K562 (cell line): ENCODE results near the gene C10orf95. TPM values are rescaled to one million over a fixed set of nuclear protein-coding genes. Genes with fewer than 3 reads are reported as not detected.

Experiments used
- ATF7 ChIP-seq: fragments of 450-650 bp; IDR thresholded peaks from 2 replicates; pipeline ENCODE4 v1.7.1; 2014; ENCODE audit warnings: mild to moderate bottlenecking, moderate library complexity
- HNRNPLL ChIP-seq: fragments of 200-400 bp; formaldehyde crosslinking; IDR thresholded peaks from 2 replicates; pipeline ENCODE4 v1.6.1; 2017; ENCODE audit warnings: low read length, low read depth, mild to moderate bottlenecking; ENCODE audit not compliant: poor library complexity, severe bottlenecking
- KLF16 ChIP-seq: IDR thresholded peaks from 2 replicates; pipeline ENCODE4 v1.6.1; 2016; ENCODE audit warnings: antibody characterized with exemption
- NBN ChIP-seq: fragments of 450-650 bp; IDR thresholded peaks from 2 replicates; pipeline ENCODE4 v1.6.1; 2016; ENCODE audit warnings: low read depth, mild to moderate bottlenecking
- NONO ChIP-seq, 2 experiments: fragments of 200-400 bp in 1 of 2; fragments of 450-650 bp in 1 of 2; formaldehyde crosslinking in 1 of 2; IDR thresholded peaks; 2 replicates each; pipeline ENCODE4 v1.6.1; 2017; ENCODE audit warnings: low read depth in 2 of 2, mild to moderate bottlenecking in 2 of 2, moderate library complexity in 2 of 2, low read length in 1 of 2
- POLR2A ChIP-seq: fragments of 450-650 bp; conservative IDR thresholded peaks from 2 replicates; pipeline ENCODE4 v1.6.1; 2016
- POLR2AphosphoS2 ChIP-seq: IDR thresholded peaks from 2 replicates; pipeline ENCODE4 v1.6.1; 2012; ENCODE audit warnings: low read length, improper control_type of control experiment
- POLR2AphosphoS5 ChIP-seq: IDR thresholded peaks from 2 replicates; pipeline ENCODE4 v1.6.1; 2011; ENCODE audit warnings: mild to moderate bottlenecking, low read depth, low read length, moderate library complexity; ENCODE audit not compliant: control insufficient read depth, insufficient read depth
- POLR2B ChIP-seq: fragments of 450-650 bp; IDR thresholded peaks from 2 replicates; pipeline ENCODE4 v1.6.1; 2018; ENCODE audit warnings: low read depth; ENCODE audit not compliant: partially characterized antibody
- POLR2G ChIP-seq: fragments of 200-400 bp; formaldehyde crosslinking; IDR thresholded peaks from 2 replicates; pipeline ENCODE4 v1.6.1; 2017; ENCODE audit warnings: low read depth, mild to moderate bottlenecking, antibody characterized with exemption, low read length, moderate library complexity
- POLR2H ChIP-seq: IDR thresholded peaks from 2 replicates; pipeline ENCODE4 v1.6.1; 2016; ENCODE audit warnings: missing genetic modification characterization, low read depth, mild to moderate bottlenecking, control low read depth, missing compliant biosample characterization, moderate library complexity
- RBFOX2 ChIP-seq: fragments of 200-400 bp; formaldehyde crosslinking; IDR thresholded peaks from 2 replicates; pipeline ENCODE4 v1.6.1; 2017; ENCODE audit warnings: low read depth, mild to moderate bottlenecking, low read length, moderate library complexity
- SIN3A ChIP-seq, 2 experiments: fragments of 150-350 bp in 1 of 2; IDR thresholded peaks; 2 replicates each; pipeline ENCODE4 v1.6.1; 2011 to 2016; ENCODE audit warnings: borderline replicate concordance in 2 of 2, low read depth in 2 of 2, low read length in 2 of 2, mild to moderate bottlenecking in 2 of 2, moderate library complexity in 2 of 2; ENCODE audit not compliant: control insufficient read depth in 1 of 2
- ZBTB7A ChIP-seq: IDR thresholded peaks from 2 replicates; pipeline ENCODE4 v1.6.1; 2011; ENCODE audit warnings: low read depth, mild to moderate bottlenecking, low read length, moderate library complexity, borderline replicate concordance; ENCODE audit not compliant: control insufficient read depth
- ZEB2 ChIP-seq: fragments of 450-650 bp; IDR thresholded peaks from 2 replicates; pipeline ENCODE4 v1.6.1; 2016
- ZNF75A ChIP-seq: fragments of 450-650 bp; formaldehyde crosslinking; IDR thresholded peaks from 2 replicates; pipeline ENCODE4 v1.4.0; 2020; ENCODE audit warnings: mild to moderate bottlenecking
- polyA plus RNA-seq, 8 experiments: library from polyadenylated mRNA; depleted of rRNA in 4 of 8; stranded (reverse) in 5 of 8; unstranded in 3 of 8; fragments of >200 nt; fragmentation: Nextera tagmentation in 2 of 8; fragmentation: Illumina TruSeq in 1 of 8; extraction: Ambion mirVana in 2 of 8; extraction: Trizol in 1 of 8; gene quantifications; 2 replicates each; pipeline versions ENCODE4 v1.2.1 to v1.2.3, GENCODE V29; 2011 to 2014; ENCODE audit warnings: inconsistent platforms in 1 of 8, missing spikeins in 1 of 8
- total RNA-seq, 7 experiments: library from RNA; depleted of rRNA in 6 of 7; stranded (reverse); fragments of >200 nt in 6 of 7; fragmentation: Illumina TruSeq in 2 of 7; extraction: Trizol in 2 of 7; gene quantifications; 2 replicates each; pipeline versions ENCODE4 v1.2.1 to v1.2.3, GENCODE V29; 2011 to 2021; ENCODE audit warnings: low replicate concordance in 1 of 7
- TF ChIP-seq, protein P1 (sequence below): fragments of 200-800 bp; sonication (Bioruptor generic); IDR thresholded peaks from 2 replicates; pipeline ENCODE4 v1.6.1; 2017; ENCODE audit warnings: missing genetic modification characterization, missing compliant biosample characterization
- TF ChIP-seq, protein P2 (sequence below): fragments of 250-450 bp; sonication (Bioruptor Pico); IDR thresholded peaks from 2 replicates; pipeline ENCODE4 v1.5.0; 2020; ENCODE audit warnings: mild to moderate bottlenecking
- TF ChIP-seq, protein P3 (sequence below): fragments of 250-450 bp; sonication (Bioruptor Pico); IDR thresholded peaks from 2 replicates; pipeline ENCODE4 v1.8.0; 2022; ENCODE audit warnings: moderate library complexity, mild to moderate bottlenecking, inconsistent platforms
- TF ChIP-seq, protein P4 (sequence below), 3 experiments: fragments of 200-800 bp in 1 of 3; fragments of 250-450 bp in 1 of 3; fragments of 450-650 bp in 1 of 3; sonication (Bioruptor Pico) in 1 of 3; sonication (Bioruptor generic) in 1 of 3; formaldehyde crosslinking in 1 of 3; IDR thresholded peaks; 2 replicates each; pipeline versions ENCODE4 v1.6.1 to v1.8.0; 2016 to 2022; ENCODE audit warnings: mild to moderate bottlenecking in 2 of 3, missing genetic modification characterization in 2 of 3, missing compliant biosample characterization in 1 of 3, moderate library complexity in 1 of 3

C10orf95 gene
- total and polyA plus RNA-seq, 9 of the 15 experiments (the other 6 are each of a cell fraction or from before 2014, with no cell fraction given), result 0.03 to 0.41 (median 0.17) TPM; not detected in 1

DNA sequence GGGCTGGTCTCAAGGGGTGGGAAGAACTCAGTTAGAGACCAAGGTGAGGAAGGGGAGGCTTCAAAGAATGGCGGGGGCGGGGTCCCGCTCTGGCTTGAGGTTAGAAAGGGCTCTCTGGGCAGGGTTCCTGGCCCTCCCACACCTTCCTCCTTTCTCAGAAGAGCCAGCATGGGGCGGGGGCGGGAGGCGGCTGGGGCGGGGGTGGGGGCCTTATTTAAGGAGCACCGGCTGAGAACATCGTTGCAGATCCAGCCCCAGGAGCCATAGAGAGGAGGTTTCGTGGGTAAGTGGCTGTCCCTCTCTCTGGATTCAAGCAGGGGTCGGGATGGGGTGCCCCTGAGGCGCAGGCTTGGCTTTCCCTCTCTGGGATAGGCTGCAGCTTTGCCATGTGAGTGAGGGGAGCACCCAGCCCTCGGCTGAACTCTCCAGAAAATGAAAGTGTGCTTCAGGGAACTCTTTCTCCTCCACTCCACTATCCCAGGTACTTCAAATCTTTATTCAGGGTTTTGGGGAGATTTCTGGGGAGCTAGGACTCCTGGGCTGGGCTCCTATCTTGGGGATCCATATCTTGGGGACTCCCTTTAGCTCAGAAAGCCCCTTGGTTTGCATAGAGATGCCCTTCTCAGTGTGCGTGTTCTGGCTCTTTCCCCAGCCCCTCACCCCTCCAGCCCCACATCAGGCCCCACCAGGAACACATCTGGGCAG is 15.7 kb downstream of the C10orf95 start (continued):
- peak in 1 of 2 experiments; percentile 82; a peak in 2 of 4 replicates for TF ChIP-seq NONO (IDR thresholded peaks at IDR 0.05; ENCODE audit: low read depth in 2 of 2, low read length in 1 of 2)
- TF ChIP-seq, protein P1, sequence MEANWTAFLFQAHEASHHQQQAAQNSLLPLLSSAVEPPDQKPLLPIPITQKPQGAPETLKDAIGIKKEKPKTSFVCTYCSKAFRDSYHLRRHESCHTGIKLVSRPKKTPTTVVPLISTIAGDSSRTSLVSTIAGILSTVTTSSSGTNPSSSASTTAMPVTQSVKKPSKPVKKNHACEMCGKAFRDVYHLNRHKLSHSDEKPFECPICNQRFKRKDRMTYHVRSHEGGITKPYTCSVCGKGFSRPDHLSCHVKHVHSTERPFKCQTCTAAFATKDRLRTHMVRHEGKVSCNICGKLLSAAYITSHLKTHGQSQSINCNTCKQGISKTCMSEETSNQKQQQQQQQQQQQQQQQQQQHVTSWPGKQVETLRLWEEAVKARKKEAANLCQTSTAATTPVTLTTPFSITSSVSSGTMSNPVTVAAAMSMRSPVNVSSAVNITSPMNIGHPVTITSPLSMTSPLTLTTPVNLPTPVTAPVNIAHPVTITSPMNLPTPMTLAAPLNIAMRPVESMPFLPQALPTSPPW (CRISPR knock-in tag), result peak; percentile 86
- TF ChIP-seq, protein P2, sequence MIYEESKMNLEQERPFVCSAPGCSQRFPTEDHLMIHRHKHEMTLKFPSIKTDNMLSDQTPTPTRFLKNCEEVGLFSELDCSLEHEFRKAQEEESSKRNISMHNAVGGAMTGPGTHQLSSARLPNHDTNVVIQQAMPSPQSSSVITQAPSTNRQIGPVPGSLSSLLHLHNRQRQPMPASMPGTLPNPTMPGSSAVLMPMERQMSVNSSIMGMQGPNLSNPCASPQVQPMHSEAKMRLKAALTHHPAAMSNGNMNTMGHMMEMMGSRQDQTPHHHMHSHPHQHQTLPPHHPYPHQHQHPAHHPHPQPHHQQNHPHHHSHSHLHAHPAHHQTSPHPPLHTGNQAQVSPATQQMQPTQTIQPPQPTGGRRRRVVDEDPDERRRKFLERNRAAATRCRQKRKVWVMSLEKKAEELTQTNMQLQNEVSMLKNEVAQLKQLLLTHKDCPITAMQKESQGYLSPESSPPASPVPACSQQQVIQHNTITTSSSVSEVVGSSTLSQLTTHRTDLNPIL (CRISPR knock-in tag), result no peak
- no peak for TF ChIP-seq HNRNPLL
- TF ChIP-seq POLR2G, result peak; percentile 80
- TF ChIP-seq NBN, result no peak
- TF ChIP-seq KLF16, result 0 out of 2 replicates have a peak, but pooled peaks have one; percentile 25
- TF ChIP-seq POLR2A, result peak; percentile 94
- TF ChIP-seq POLR2AphosphoS5, result peak; percentile 96
- peak; percentile 77 for TF ChIP-seq RBFOX2
- peak; percentile 85 for TF ChIP-seq POLR2B
- TF ChIP-seq ZBTB7A, result peak; percentile 77
- no peak for TF ChIP-seq ZNF75A (CRISPR knock-in tag)
- TF ChIP-seq, protein P3, sequence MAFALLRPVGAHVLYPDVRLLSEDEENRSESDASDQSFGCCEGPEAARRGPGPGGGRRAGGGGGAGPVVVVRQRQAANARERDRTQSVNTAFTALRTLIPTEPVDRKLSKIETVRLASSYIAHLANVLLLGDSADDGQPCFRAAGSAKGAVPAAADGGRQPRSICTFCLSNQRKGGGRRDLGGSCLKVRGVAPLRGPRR (CRISPR knock-in tag), result no peak
- TF ChIP-seq, protein P4, sequence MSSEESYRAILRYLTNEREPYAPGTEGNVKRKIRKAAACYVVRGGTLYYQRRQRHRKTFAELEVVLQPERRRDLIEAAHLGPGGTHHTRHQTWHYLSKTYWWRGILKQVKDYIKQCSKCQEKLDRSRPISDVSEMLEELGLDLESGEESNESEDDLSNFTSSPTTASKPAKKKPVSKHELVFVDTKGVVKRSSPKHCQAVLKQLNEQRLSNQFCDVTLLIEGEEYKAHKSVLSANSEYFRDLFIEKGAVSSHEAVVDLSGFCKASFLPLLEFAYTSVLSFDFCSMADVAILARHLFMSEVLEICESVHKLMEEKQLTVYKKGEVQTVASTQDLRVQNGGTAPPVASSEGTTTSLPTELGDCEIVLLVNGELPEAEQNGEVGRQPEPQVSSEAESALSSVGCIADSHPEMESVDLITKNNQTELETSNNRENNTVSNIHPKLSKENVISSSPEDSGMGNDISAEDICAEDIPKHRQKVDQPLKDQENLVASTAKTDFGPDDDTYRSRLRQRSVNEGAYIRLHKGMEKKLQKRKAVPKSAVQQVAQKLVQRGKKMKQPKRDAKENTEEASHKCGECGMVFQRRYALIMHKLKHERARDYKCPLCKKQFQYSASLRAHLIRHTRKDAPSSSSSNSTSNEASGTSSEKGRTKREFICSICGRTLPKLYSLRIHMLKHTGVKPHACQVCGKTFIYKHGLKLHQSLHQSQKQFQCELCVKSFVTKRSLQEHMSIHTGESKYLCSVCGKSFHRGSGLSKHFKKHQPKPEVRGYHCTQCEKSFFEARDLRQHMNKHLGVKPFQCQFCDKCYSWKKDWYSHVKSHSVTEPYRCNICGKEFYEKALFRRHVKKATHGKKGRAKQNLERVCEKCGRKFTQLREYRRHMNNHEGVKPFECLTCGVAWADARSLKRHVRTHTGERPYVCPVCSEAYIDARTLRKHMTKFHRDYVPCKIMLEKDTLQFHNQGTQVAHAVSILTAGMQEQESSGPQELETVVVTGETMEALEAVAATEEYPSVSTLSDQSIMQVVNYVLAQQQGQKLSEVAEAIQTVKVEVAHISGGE (CRISPR knock-in tag; IDR thresholded peaks at IDR 0.05), result 0 out of 6 replicates have a peak, but pooled peaks of 1 of the 3 experiments have one; percentile 30
- TF ChIP-seq POLR2AphosphoS2, result peak; percentile 77; the same call in 1 of the 2 replicates
- peak; percentile 96 for TF ChIP-seq POLR2H (tag)
- no peak for TF ChIP-seq ATF7
- TF ChIP-seq ZEB2, result no peak
- TF ChIP-seq SIN3A (IDR thresholded peaks at IDR 0.05; ENCODE audit: borderline replicate concordance in 2 of 2, control insufficient read depth in 1 of 2, low read depth in 2 of 2, low read length in 2 of 2), result peak in 1 of 2 experiments; percentile 50; a peak in 1 of 4 replicates
